ENCODE measurements around the gene SPRYD3. TPM values are rescaled to one million over a fixed set of nuclear protein-coding genes. Genes with fewer than 3 reads are reported as not detected.

Gene SPRYD3, protein sequence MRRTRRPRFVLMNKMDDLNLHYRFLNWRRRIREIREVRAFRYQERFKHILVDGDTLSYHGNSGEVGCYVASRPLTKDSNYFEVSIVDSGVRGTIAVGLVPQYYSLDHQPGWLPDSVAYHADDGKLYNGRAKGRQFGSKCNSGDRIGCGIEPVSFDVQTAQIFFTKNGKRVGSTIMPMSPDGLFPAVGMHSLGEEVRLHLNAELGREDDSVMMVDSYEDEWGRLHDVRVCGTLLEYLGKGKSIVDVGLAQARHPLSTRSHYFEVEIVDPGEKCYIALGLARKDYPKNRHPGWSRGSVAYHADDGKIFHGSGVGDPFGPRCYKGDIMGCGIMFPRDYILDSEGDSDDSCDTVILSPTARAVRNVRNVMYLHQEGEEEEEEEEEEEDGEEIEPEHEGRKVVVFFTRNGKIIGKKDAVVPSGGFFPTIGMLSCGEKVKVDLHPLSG
- total RNA-seq: 26.8 and 32.0 TPM in 2 replicates

DNA sequence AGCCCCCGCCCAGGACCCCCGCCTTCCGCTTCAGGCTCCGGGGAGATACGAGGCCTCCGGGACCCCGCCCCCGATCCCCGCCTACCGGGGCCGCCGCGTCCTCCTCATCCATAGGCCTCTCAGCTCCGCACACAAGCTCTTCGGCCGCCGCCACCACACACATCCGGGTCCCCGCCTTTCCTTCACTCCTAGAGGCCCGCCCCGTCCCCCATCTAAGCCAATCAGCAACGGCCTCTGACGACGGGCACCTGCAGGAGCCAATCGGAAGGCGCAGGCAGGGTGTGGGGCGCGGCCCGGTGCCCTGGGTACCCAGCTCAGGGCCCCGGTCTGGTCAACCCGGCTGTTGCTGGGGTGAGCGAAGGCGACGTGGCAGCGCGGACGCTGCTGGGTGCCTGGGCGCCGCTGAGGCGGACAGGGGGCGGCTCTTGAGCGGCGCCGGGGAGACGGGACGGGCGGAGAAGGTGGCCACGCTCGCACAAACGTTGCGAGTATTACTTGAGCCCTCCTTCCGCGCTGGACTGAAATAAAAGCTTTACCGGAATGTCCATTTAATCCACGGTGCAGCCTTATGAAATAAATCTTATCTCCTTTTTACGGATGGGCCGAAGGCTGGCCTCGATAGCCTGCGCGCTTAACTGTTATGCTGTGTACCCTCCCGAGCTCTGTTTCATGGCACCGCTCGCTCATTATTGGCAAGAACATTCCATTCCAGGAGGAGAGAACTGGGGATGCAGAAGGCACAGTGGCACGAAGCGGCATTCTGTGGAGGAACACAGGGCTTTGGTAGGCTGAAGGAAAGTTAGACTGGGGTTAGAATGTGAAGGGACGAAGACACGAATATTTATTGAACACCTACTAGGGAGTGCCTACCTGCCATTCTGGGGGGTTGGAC, at the start of gene SPRYD3:
SPRYD3 (minus strand) TSS at position 165 of the 892 bp plus-strand sequence; CDS start at position 108, 57 bp downstream.

DNA sequence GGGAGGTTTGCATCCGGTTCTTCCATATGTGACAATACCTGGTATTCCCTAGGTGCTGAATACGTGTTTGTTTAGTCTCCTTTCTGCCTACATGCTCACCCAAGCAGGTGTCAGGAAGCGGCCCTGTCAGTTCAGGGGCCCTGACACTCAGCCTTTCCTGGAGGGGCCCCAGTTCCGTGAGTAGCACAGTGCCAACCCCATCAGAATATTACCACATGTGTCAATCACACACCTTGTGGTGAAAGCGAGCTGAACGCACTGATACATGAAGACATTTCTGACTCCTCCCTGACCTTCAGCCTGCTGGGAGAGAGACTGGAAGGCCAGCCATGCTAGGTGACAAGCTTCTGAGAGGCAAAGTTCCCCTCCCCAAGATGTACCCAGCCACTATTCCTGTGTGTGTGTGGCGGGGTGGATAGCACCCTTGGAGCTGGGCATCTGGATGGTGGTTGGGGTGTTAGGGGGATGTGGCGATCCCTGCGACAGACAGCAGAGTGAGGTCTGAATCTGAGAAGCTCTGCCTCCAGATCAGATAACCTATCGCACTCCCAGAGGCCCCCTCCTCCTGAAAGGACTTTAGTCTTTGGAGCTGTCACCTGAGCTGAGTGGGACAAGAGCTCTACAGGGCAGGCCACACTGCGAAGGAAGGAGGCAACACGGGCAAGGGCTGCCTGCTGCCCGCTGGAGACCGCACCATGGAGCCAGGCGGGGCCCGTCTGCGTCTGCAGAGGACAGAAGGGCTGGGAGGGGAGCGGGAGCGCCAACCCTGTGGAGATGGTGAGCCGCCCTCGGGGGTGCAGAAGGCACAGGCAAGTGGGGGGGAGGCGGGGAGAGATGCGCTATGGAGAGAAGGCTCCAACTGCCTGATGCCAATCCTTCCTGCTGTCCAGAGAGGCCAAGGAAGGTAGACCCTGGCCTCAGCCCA, 24.0 kb upstream of the SPRYD3 start, which contains the start of gene SOAT2:
SOAT2 (plus strand) TSS at position 604 of the 925 bp plus-strand sequence; CDS start at position 696, 92 bp downstream.

DNA sequence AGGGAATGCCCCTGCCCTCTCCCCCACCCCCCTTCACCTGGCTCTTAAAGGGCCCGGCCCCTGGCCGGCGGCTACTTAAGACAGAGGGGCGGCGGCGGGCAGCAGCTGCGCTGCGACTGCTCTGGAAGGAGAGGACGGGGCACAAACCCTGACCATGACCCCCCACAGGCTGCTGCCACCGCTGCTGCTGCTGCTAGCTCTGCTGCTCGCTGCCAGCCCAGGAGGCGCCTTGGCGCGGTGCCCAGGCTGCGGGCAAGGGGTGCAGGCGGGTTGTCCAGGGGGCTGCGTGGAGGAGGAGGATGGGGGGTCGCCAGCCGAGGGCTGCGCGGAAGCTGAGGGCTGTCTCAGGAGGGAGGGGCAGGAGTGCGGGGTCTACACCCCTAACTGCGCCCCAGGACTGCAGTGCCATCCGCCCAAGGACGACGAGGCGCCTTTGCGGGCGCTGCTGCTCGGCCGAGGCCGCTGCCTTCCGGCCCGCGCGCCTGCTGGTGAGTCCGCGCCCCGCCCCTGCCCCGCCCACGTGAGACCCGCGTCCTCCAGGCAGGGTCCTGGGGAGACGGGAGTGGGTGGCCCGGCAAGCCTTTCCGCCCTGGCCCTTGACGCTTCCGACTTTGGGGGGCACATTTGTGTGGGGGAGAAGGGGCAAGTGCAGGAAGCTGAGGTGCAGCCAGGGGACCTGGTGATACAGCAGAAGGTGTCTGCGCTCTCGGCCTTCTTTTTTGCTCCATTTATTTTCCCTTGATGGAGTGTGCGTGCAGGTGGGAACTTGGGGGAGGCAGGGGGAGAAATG, 18.6 kb upstream of the SPRYD3 start, which contains the start of gene IGFBP6:
IGFBP6 (plus strand) TSS at position 104 of the 790 bp plus-strand sequence; CDS start at position 155, 51 bp downstream.

DNA sequence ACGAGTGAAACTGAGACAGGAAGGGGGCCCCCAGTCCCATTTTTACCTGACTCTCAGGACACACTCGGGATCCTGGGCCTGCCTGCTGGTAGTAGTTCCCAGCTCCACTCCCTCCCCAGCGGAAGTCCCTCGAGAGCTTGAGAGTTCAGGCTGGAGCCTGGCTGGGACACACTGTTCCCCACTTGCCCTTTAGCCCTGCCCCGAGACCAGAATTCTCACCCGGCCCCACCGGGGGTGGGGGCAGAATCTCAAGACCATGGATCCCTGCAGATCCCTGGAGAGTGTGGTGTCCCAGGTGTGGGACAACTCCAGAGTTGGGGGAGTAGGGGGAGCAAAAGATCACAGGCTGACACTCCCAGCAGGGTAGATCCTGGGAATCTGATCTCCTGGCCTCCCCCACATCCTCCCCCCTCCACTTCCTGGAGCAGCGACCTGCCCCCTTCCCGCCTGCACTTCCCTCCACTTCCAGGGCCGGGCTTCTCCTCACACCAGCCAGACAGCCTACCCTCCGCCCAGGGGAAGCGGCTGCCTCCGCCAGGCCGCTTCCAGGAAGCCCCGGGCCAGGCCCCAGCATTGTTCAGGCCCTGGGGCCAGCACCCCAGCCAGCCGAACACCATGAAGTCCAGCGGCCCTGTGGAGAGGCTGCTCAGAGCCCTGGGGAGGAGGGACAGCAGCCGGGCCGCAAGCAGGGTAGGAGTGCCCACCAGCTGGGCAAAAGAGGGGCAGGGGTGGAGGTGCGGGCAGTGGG, 29.4 kb downstream of the SPRYD3 start, which contains the start of gene TNS2:
TNS2 (plus strand) TSS at position 495 of the 748 bp plus-strand sequence; CDS start at position 616, 121 bp downstream.

Small RNA genes lying within 50 kb of the gene (small RNA-seq; reads per million reads assigned to genes)
- gene MIR6757: not detected

Other genes starting within 250 kb of the SPRYD3 start
- not detected in 2 replicates for gene KRT79, start 245.1 kb downstream of the SPRYD3 start, total RNA-seq
- gene KRT78, start 230.4 kb downstream of the SPRYD3 start, total RNA-seq: not detected in 2 replicates
- 7.6 and 11.7 TPM in 2 replicates for gene KRT8, start 174.3 kb downstream of the SPRYD3 start, total RNA-seq
- gene KRT18, start 130.3 kb downstream of the SPRYD3 start, total RNA-seq: 2.1 and 4.3 TPM in 2 replicates
- gene EIF4B, start 72.9 kb downstream of the SPRYD3 start, total RNA-seq: 1,075 and 1,228 TPM in 2 replicates
- gene TNS2, start 29.3 kb downstream of the SPRYD3 start, total RNA-seq: 61.2 and 85.7 TPM in 2 replicates
- 242 and 329 TPM in 2 replicates for gene IGFBP6, start 18.3 kb upstream of the SPRYD3 start, total RNA-seq
- under 0.01 and 0.11 TPM in 2 replicates for gene SOAT2, start 24.1 kb upstream of the SPRYD3 start, total RNA-seq
- 16.1 and 20.2 TPM in 2 replicates for gene ZNF740, start 101.3 kb upstream of the SPRYD3 start, total RNA-seq
- 9.0 and 10.1 TPM in 2 replicates for gene CSAD, start 101.5 kb upstream of the SPRYD3 start, total RNA-seq
- 1.3 and 4.1 TPM in 2 replicates for gene ITGB7, start 127.9 kb upstream of the SPRYD3 start, total RNA-seq
- 69.8 and 70.6 TPM in 2 replicates for gene RARG, start 152.8 kb upstream of the SPRYD3 start, total RNA-seq
- gene ESPL1, start 188.9 kb upstream of the SPRYD3 start, total RNA-seq: 3.7 and 6.2 TPM in 2 replicates
- 514 and 560 TPM in 2 replicates for gene PFDN5, start 216.2 kb upstream of the SPRYD3 start, total RNA-seq
- gene MYG1, start 220.3 kb upstream of the SPRYD3 start, total RNA-seq: 34.8 and 41.3 TPM in 2 replicates
- 32.1 and 33.1 TPM in 2 replicates for gene AAAS, start 242.2 kb upstream of the SPRYD3 start, total RNA-seq

Data from articular chondrocyte of knee joint (primary cell).